PFSK-1 (cell line): Measurements from ENCODE around the gene FGGY.

Experiments used
- FOXP2 ChIP-seq: optimal IDR thresholded peaks from 2 replicates; pipeline ENCODE3; 2011; ENCODE audit warnings: borderline replicate concordance, control low read depth, inconsistent platforms; ENCODE audit not compliant: insufficient read depth; ENCODE audit errors: extremely low read length, extremely low read depth
- POLR2AphosphoS5 ChIP-seq: IDR thresholded peaks from 2 replicates; pipeline ENCODE4 v1.6.1; 2012; ENCODE audit warnings: low read depth, mild to moderate bottlenecking, control low read depth, low read length, moderate library complexity
- REST ChIP-seq, 2 experiments: IDR thresholded peaks; 2 replicates each; pipeline versions ENCODE4 v1.6.1 to v1.8.0; 2011 to 2012; ENCODE audit warnings: low read depth in 2 of 2, low read length in 2 of 2, control low read depth in 1 of 2, inconsistent platforms in 1 of 2, mild to moderate bottlenecking in 1 of 2, moderate library complexity in 1 of 2; ENCODE audit not compliant: insufficient read depth in 1 of 2
- SIN3A ChIP-seq: IDR thresholded peaks from 2 replicates; pipeline ENCODE4 v1.6.1; 2012; ENCODE audit warnings: mild to moderate bottlenecking, low read length, moderate library complexity, borderline replicate concordance; ENCODE audit not compliant: insufficient read depth
- TAF1 ChIP-seq: IDR thresholded peaks from 2 replicates; pipeline ENCODE4 v1.6.1; 2012; ENCODE audit warnings: low read length, control low read depth, borderline replicate concordance; ENCODE audit not compliant: insufficient read depth

Gene FGGY

GRCh38 chr1:59776960-59777852 lies 480.3 kb downstream of the FGGY start:
- no peak for TF ChIP-seq TAF1
- no peak for TF ChIP-seq SIN3A
- TF ChIP-seq POLR2AphosphoS5, result no peak
- TF ChIP-seq FOXP2, result no peak
- TF ChIP-seq REST (IDR thresholded peaks at IDR 0.05; ENCODE audit: insufficient read depth in 1 of 2, low read depth in 2 of 2, low read length in 2 of 2), result no peak

GRCh38 chr1:59779949-59780348 lies 483.1 kb downstream of the FGGY start:
- no peak for TF ChIP-seq POLR2AphosphoS5
- TF ChIP-seq REST (IDR thresholded peaks at IDR 0.05; ENCODE audit: insufficient read depth in 1 of 2, low read depth in 2 of 2, low read length in 2 of 2), result no peak
- no peak for TF ChIP-seq TAF1
- no peak for TF ChIP-seq FOXP2
- no peak for TF ChIP-seq SIN3A

GRCh38 chr1:59788825-59789224 lies 491.9 kb downstream of the FGGY start:
- TF ChIP-seq FOXP2 (no peak), TAF1 (no peak), SIN3A (no peak), REST (IDR thresholded peaks at IDR 0.05; ENCODE audit: insufficient read depth in 1 of 2, low read depth in 2 of 2, low read length in 2 of 2) (no peak), POLR2AphosphoS5 (no peak)

GRCh38 chr1:59798600-59798999 lies 501.7 kb downstream of the FGGY start:
- TF ChIP-seq SIN3A, result no peak
- TF ChIP-seq TAF1, result no peak
- no peak for TF ChIP-seq POLR2AphosphoS5
- no peak for TF ChIP-seq REST (IDR thresholded peaks at IDR 0.05; ENCODE audit: insufficient read depth in 1 of 2, low read depth in 2 of 2, low read length in 2 of 2)
- no peak for TF ChIP-seq FOXP2
